Measurements from ENCODE around the gene MRPS15. TPM values are rescaled to one million over a fixed set of nuclear protein-coding genes. Genes with fewer than 3 reads are reported as not detected.

Gene MRPS15
- total RNA-seq (2016; rRNA removed; fragmentation: Illumina TruSeq; extraction: Trizol) (113 and 137 TPM in 2 replicates), polyA plus RNA-seq (2011; rRNA removed) (53.3 and 59.0 TPM in 2 replicates), polyA minus RNA-seq (2011; rRNA and poly(A)+ RNA removed; ENCODE audit: low replicate concordance) (12.8 and 22.8 TPM in 2 replicates), Bru-seq, nascent RNA (percentile 78 among the genes with signal in this experiment), BruChase-seq, experiment 1, labeled RNA remaining after a 6-hour chase (percentile 86 among the genes with signal in this experiment), BruChase-seq, experiment 2, labeled RNA remaining after a 2-hour chase (percentile 85 among the genes with signal in this experiment)
- 206 and 254 TPM in 2 replicates for total RNA-seq (2016; cell fraction: cytosol; rRNA removed; fragmentation: Illumina TruSeq; extraction: Trizol; ENCODE audit: low read depth)
- 122 and 135 TPM in 2 replicates for total RNA-seq (2016; cell fraction: insoluble cytoplasmic fraction; rRNA removed; fragmentation: Illumina TruSeq; extraction: Trizol)
- 170 and 207 TPM in 2 replicates for total RNA-seq (2016; cell fraction: membrane; rRNA removed; fragmentation: Illumina TruSeq; extraction: Trizol)
- 55.2 and 55.8 TPM in 2 replicates for total RNA-seq (2016; cell fraction: nucleus; rRNA removed; fragmentation: Illumina TruSeq; extraction: Trizol)
- polyA plus RNA-seq (2011; cell fraction: cytosol; rRNA removed), result 63.3 and 64.9 TPM in 2 replicates
- 32.6 and 45.2 TPM in 2 replicates for polyA plus RNA-seq (2011; cell fraction: nucleus; rRNA removed)
- 46.7 and 60.7 TPM in 2 replicates for polyA plus RNA-seq (2012)
- polyA plus RNA-seq (2016; cell fraction: cytosol; fragmentation: Illumina TruSeq; extraction: Trizol; ENCODE audit: low read depth), result 258 and 349 TPM in 2 replicates
- polyA plus RNA-seq (2016; cell fraction: insoluble cytoplasmic fraction; fragmentation: Illumina TruSeq; extraction: Trizol; ENCODE audit: low read depth), result 167 TPM in 2 replicates
- polyA plus RNA-seq (2016; cell fraction: membrane; fragmentation: Illumina TruSeq; extraction: Trizol; ENCODE audit: low read depth), result 198 and 246 TPM in 2 replicates
- polyA plus RNA-seq (2016; cell fraction: nucleus; fragmentation: Illumina TruSeq; extraction: Trizol; ENCODE audit: insufficient read depth, low read depth), result 109 and 110 TPM in 2 replicates
- 16.6 and 17.9 TPM in 2 replicates for polyA minus RNA-seq (2011; cell fraction: cytosol; rRNA and poly(A)+ RNA removed)
- polyA minus RNA-seq (2011; cell fraction: nucleus; rRNA and poly(A)+ RNA removed), result 21.8 and 27.1 TPM in 2 replicates
- long read RNA-seq, experiment 1, transcript MRPS15-201 (8 exons, 1,006 nt), result major isoform, 130 of 152 reads
- long read RNA-seq, experiment 1, partial matches to known transcripts, result 2 of 152 reads
- long read RNA-seq, experiment 1, other reads (novel, unspliced or antisense), result 18 of 152 reads
- long read RNA-seq, experiment 2, transcript MRPS15-201 (8 exons, 1,006 nt), result major isoform, 141 of 173 reads
- long read RNA-seq, experiment 2, partial matches to known transcripts, result 8 of 173 reads
- long read RNA-seq, experiment 2, other reads (novel, unspliced or antisense), result 20 of 173 reads

DNA sequence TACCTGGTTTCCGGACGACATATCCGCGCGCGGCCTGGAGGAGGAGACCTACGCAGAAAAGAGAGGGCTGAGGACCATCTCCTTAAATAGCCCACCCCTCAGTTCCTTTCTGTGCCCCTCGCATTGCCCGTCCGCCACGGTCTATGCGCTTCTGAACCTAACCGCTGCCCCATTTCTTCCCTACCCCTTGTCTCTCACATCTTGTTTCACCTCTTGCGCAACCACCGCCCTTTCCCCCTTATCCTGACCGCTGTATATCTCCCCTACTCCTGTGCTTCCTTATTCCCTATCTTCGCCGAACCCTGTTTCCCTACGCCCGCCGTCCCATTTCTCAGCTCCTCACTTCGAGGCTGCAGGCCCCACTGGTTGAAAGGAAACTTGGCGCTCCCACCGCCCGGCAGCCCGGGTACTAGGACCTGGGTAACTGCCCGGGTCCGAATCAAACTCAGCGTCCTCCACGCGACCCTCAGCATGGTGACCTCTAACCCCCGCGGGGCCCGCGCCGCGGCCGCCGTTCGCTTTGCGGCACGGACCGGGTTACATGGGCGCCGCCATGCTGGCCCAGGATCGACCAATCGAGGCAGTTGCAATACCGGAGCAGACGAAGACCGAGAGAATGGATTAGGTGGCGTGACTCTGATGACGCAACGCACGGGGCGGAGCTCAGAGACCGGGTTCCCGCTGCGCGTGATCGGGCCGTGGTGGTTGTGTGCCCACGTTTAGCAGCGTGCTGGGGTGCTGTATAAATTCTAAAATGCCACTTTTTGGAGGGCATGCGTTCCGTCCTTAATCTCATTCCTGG lies at the start of gene MRPS15:
TSS of gene MRPS15 (minus strand) at position 582 of the 802 bp plus-strand sequence. CDS start at position 473, 109 bp downstream.
- Histone ChIP-seq H3K79me2 (ENCODE audit: insufficient read depth, low read length) (peaks cover 17% of the 10 kb centered on the region), H3K27me3 (ENCODE audit: control insufficient read depth in 1 of 2, insufficient read depth in 2 of 2, low read length in 2 of 2) (no peaks in the 10 kb centered on the region; a peak in 1 of 5 replicates), H2AFZ (ENCODE audit: low read length) (no peak within 1 kb of the TSS), H3K4me3 (replicated peaks in 1 of 3; ENCODE audit: insufficient read depth in 1 of 3, low read depth in 2 of 3, low read length in 3 of 3) (peak within 1 kb of the TSS; percentile 83 to 91 (median 90)), H3K9ac (ENCODE audit: insufficient read depth, low read depth, low read length) (peak within 1 kb of the TSS; percentile 91), H3K4me2 (ENCODE audit: low read depth, low read length) (peak within 1 kb of the TSS; percentile 92), H3K27ac (ENCODE audit: extremely low read length, insufficient read depth, low read length) (peak within 1 kb of the TSS; percentile 93), H3K4me1 (ENCODE audit: insufficient read depth, low read length) (peaks cover 55% of the 10 kb centered on the region), H4K20me1 (ENCODE audit: insufficient read depth, low read length) (no peaks in the 10 kb centered on the region), H3K9me3 (ENCODE audit: low read length) (no peaks in the 10 kb centered on the region), H3K36me3 (replicated peaks in 1 of 2; ENCODE audit: control insufficient read depth in 1 of 2, insufficient read depth in 2 of 2, low read length in 2 of 2) (peaks cover 16 to 33% of the 10 kb centered on the region in 2 experiments)
- ChIA-PET POLR2A (interaction anchor here (0.6 to 3.6 kb wide), 21 partner anchors 8 to 1010 kb away, joined by 3 to 48 read pairs (median 4); partner anchors contain the start of genes CSF3R, LSM10, OSCP1 and THRAP3), CTCF (ENCODE audit: low intra/inter-chr PET ratio, low total read pairs) (no interaction called here)
- FAIRE-seq (peak; percentile 73), DNase-seq (ENCODE audit: low spot score) (peak; percentile 90), ATAC-seq (peak; percentile 86)
- in situ Hi-C loops (cut with HindIII; ENCODE audit: extremely low pct_ligation_motif_present, low pct_unique_long_range_greater_than_20kb) (no loop called here), intact Hi-C loops (cut with micrococcal nuclease; ENCODE audit: unreplicated experiment) (loop anchor here (2.0 kb wide), 1 partner anchor 23 kb away; no protein-coding TSS in a partner anchor)
- BruUV-seq (replicated peaks), result no TSS peak
- WGBS (ENCODE audit: low lambda C conversion rate), result under 1% methylated on average over 28 of the region's 65 CpGs
- TF ChIP-seq ZNF839 (CRISPR knock-in tag; IDR thresholded peaks at IDR 0.05; ENCODE audit: borderline replicate concordance), result peak; percentile 95; the same call in 1 of the 2 replicates
- no peak for TF ChIP-seq ZNF20 (CRISPR knock-in tag; IDR thresholded peaks at IDR 0.05)
- peak; percentile 97 for TF ChIP-seq MXI1 (IDR thresholded peaks at IDR 0.05; ENCODE audit: borderline replicate concordance, low read depth, low read length)
- TF ChIP-seq, protein P1, sequence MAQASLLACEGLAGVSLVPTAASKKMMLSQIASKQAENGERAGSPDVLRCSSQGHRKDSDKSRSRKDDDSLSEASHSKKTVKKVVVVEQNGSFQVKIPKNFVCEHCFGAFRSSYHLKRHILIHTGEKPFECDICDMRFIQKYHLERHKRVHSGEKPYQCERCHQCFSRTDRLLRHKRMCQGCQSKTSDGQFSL (CRISPR knock-in tag; IDR thresholded peaks at IDR 0.05), result peak; percentile 23; the same call in 1 of the 2 replicates
- no peak; the same call in 1 of the 2 replicates for TF ChIP-seq ZNF510 (CRISPR knock-in tag; IDR thresholded peaks at IDR 0.05; ENCODE audit: low read depth)
- TF ChIP-seq ZNF644 (CRISPR knock-in tag; IDR thresholded peaks at IDR 0.05; ENCODE audit: low read depth), result peak; percentile 43; the same call in 1 of the 2 replicates
- peak; percentile 82 for TF ChIP-seq TAF15 (IDR thresholded peaks at IDR 0.05; ENCODE audit: low read depth, low read length, poor library complexity, severe bottlenecking)
- peak; percentile 86; the same call in 1 of the 2 replicates for TF ChIP-seq NFKB2 (CRISPR knock-in tag; IDR thresholded peaks at IDR 0.05; ENCODE audit: borderline replicate concordance)
- TF ChIP-seq HOXA7 (CRISPR knock-in tag; IDR thresholded peaks at IDR 0.05), result 0 out of 2 replicates have a peak, but pooled peaks have one; percentile 61
- TF ChIP-seq MTF1 (CRISPR knock-in tag; IDR thresholded peaks at IDR 0.05), result no peak; the same call in 1 of the 2 replicates
- TF ChIP-seq, protein P2, sequence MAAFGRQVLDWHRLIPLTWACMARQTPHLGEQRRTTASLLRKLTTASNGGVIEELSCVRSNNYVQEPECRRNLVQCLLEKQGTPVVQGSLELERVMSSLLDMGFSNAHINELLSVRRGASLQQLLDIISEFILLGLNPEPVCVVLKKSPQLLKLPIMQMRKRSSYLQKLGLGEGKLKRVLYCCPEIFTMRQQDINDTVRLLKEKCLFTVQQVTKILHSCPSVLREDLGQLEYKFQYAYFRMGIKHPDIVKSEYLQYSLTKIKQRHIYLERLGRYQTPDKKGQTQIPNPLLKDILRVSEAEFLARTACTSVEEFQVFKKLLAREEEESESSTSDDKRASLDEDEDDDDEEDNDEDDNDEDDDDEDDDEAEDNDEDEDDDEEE (CRISPR knock-in tag; IDR thresholded peaks at IDR 0.05), result peak; percentile 64; the same call in 1 of the 2 replicates
- TF ChIP-seq ZNF558 (CRISPR knock-in tag; IDR thresholded peaks at IDR 0.05; ENCODE audit: borderline replicate concordance), result peak; percentile 51; the same call in 1 of the 2 replicates
- TF ChIP-seq SOX6 (IDR thresholded peaks at IDR 0.05), result no peak
- peak; percentile 61 for TF ChIP-seq SOX6 (CRISPR knock-in tag; IDR thresholded peaks at IDR 0.05)
- peak; percentile 64 for TF ChIP-seq ZNF781 (CRISPR knock-in tag; IDR thresholded peaks at IDR 0.05; ENCODE audit: borderline replicate concordance, not compliant biosample characterization)
- peak; percentile 94 for TF ChIP-seq MYC (CRISPR knock-in tag; IDR thresholded peaks at IDR 0.05; ENCODE audit: borderline replicate concordance)

Data from HepG2 (cell line).